ENCODE results near the gene AK3.
"Not testable (repeated sequence)": the region's sequence is repeated elsewhere in the genome, so short reads cannot be mapped to it uniquely, and the experiment has no call there.

AK3 gene

DNA sequence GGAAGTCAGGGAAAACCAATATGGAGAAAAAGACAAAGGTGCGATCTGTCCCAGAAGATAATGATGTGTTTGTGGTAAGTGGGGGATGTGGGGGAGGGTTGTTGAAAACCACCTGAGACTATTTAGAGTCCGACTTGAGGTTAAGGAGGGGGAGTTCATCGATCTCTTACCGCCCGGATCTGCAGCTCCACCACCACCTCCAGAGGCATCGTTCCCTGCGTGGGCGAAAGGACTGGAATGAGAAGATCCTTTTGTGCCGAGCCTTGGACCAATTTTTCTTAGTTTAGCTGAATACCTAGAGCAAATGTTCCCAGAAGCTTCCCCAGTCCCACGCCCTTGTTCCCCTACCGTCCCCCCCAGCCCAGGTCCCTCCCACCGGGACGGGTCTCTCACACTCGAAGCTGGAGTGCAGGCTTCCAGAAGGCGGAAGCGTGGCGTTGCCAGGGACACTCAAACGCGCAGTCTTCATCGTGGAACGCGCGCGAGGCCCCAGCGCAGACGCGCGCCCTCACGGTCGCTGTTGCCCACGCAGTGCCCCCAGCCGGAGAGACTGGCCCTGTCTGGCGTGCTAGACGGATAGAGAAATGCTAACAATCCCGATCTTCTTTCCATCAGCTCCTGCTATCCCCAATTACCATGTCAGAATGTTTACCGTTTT, 74.8 kb downstream of the AK3 start, which contains the start of gene SPATA6L:
TSS of gene SPATA6L (minus strand) at position 439 of the 658 bp plus-strand sequence. CDS start at position 209, 230 bp downstream.
- Histone ChIP-seq H3K36me3 (ENCODE audit: control insufficient read depth, insufficient read depth, low read length) (no peaks in the 10 kb centered on the region), H3K9me3 (ENCODE audit: control insufficient read depth, low read length) (no peaks in the 10 kb centered on the region), H3K27ac (ENCODE audit: low read depth, low read length, severe bottlenecking) (no peak within 1 kb of the TSS), H3K4me1 (ENCODE audit: control insufficient read depth, insufficient read depth, low read length, poor library complexity, severe bottlenecking) (peaks cover 24% of the 10 kb centered on the region), H3K4me3 (ENCODE audit: extremely low read depth, insufficient read depth, low read length, poor library complexity, severe bottlenecking) (peak within 1 kb of the TSS; percentile 36)
- 6 to 8% methylated on average over 19 to 24 of the region's 36 CpGs for WGBS, 2 experiments (ENCODE audit: insufficient coverage in 2 of 2)

DNA sequence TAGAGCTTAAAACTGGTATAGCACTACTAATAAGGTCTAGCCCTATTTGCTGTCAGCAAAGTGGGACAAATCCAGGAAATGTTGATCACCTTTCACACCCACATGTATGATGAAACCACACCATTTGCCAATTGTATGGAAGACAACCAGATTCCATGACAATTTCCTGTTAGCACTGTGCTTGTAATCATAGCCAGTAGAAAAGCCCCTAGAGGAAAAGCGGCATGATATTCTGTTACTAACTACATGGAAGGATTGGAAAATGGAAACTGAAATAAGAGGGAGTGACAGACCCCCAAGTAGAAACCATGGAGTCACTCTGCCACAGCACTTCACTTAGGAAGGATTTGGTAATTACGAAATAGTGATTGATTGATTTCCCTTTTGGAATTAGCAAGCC, 75.6 kb downstream of the AK3 start:
- 100% methylated on average over 1 to 2 of the region's 2 CpGs for WGBS, 2 experiments (ENCODE audit: insufficient coverage in 2 of 2)
- Histone ChIP-seq H3K4me3 (ENCODE audit: extremely low read depth, insufficient read depth, low read length, poor library complexity, severe bottlenecking) (no peak overlapping the region), H3K9me3 (ENCODE audit: control insufficient read depth, low read length) (no peaks in the 10 kb centered on the region), H3K4me1 (ENCODE audit: control insufficient read depth, insufficient read depth, low read length, poor library complexity, severe bottlenecking) (peaks cover 24% of the 10 kb centered on the region), H3K36me3 (ENCODE audit: control insufficient read depth, insufficient read depth, low read length) (no peaks in the 10 kb centered on the region), H3K27ac (ENCODE audit: low read depth, low read length, severe bottlenecking) (no peak overlapping the region)

- no peaks in the 10 kb centered on the region for H3K36me3 ChIP-seq (ENCODE audit: control insufficient read depth, insufficient read depth, low read length)
- peaks cover 24% of the 10 kb centered on the region for H3K4me1 ChIP-seq (ENCODE audit: control insufficient read depth, insufficient read depth, low read length, poor library complexity, severe bottlenecking)
- H3K4me3 ChIP-seq (ENCODE audit: extremely low read depth, insufficient read depth, low read length, poor library complexity, severe bottlenecking): no peak overlapping the region
- H3K27ac ChIP-seq (ENCODE audit: low read depth, low read length, severe bottlenecking): no peak overlapping the region
- no peaks in the 10 kb centered on the region for H3K9me3 ChIP-seq (ENCODE audit: control insufficient read depth, low read length)
- 93 to 94% methylated on average over 1 to 3 of the region's 3 CpGs for WGBS, 2 experiments (ENCODE audit: insufficient coverage in 2 of 2)
Observed at GRCh38 chr9:4663956-4664355, 77.0 kb downstream of the AK3 start.

- no peak overlapping the region for H3K27ac ChIP-seq (ENCODE audit: low read depth, low read length, severe bottlenecking)
- 48 to 67% methylated on average over 9 to 12 of the region's 13 CpGs for WGBS, 2 experiments (ENCODE audit: insufficient coverage in 2 of 2)
- H3K9me3 ChIP-seq (ENCODE audit: control insufficient read depth, low read length): no peaks in the 10 kb centered on the region
- peak overlapping the region; percentile 70 for H3K4me3 ChIP-seq (ENCODE audit: extremely low read depth, insufficient read depth, low read length, poor library complexity, severe bottlenecking)
- H3K36me3 ChIP-seq (ENCODE audit: control insufficient read depth, insufficient read depth, low read length): no peaks in the 10 kb centered on the region
- H3K4me1 ChIP-seq (ENCODE audit: control insufficient read depth, insufficient read depth, low read length, poor library complexity, severe bottlenecking): peaks cover 24% of the 10 kb centered on the region
Observed at GRCh38 chr9:4662989-4663792, 77.8 kb downstream of the AK3 start.

- Histone ChIP-seq H3K27ac (ENCODE audit: low read depth, low read length, severe bottlenecking) (peak within 1 kb of the TSS; percentile 29), H3K9me3 (ENCODE audit: control insufficient read depth, low read length) (no peaks in the 10 kb centered on the region), H3K4me1 (ENCODE audit: control insufficient read depth, insufficient read depth, low read length, poor library complexity, severe bottlenecking) (peaks cover 24% of the 10 kb centered on the region), H3K36me3 (ENCODE audit: control insufficient read depth, insufficient read depth, low read length) (no peaks in the 10 kb centered on the region), H3K4me3 (ENCODE audit: extremely low read depth, insufficient read depth, low read length, poor library complexity, severe bottlenecking) (peak within 1 kb of the TSS; percentile 70)
- 2 to 3% methylated on average over 60 to 63 of the region's 70 CpGs for WGBS, 2 experiments (ENCODE audit: insufficient coverage in 2 of 2)
Observed at GRCh38 chr9:4662108-4662988, 78.7 kb downstream of the AK3 start, which contains the start of gene PLPP6. TSS of gene PLPP6 (plus strand) at chr9:4662294. CDS start at chr9:4662376, 82 bp downstream.

DNA sequence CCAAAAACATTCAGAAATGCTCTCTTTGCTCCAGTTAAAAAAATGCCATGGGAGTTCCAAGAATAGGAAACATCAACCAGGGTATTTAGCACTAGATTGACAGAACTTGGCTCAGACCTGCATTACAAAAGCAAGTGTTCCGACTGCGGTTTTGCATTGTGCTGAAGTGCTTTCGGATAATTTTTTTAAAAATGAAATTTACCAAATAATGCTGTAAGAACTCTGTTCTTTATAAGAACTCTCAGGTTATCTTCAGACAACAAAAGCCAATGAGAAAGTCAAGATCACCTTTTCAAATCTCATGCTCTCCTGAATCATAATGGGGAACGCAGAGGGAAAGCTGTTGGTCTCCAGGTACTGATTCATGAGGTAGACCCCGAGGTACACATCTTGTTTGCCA, 79.4 kb downstream of the AK3 start:
- Histone ChIP-seq H3K27ac (ENCODE audit: low read depth, low read length, severe bottlenecking) (peak overlapping the region; percentile 29), H3K36me3 (ENCODE audit: control insufficient read depth, insufficient read depth, low read length) (no peaks in the 10 kb centered on the region)

GRCh38 chr9:4661165-4661564, 79.8 kb downstream of the AK3 start:
- no peaks in the 10 kb centered on the region for H3K36me3 ChIP-seq (ENCODE audit: control insufficient read depth, insufficient read depth, low read length)
- H3K9me3 ChIP-seq (ENCODE audit: control insufficient read depth, low read length): no peaks in the 10 kb centered on the region
- no peak overlapping the region for H3K4me3 ChIP-seq (ENCODE audit: extremely low read depth, insufficient read depth, low read length, poor library complexity, severe bottlenecking)
- WGBS, 2 experiments (ENCODE audit: insufficient coverage in 2 of 2): 100% methylated on average over 1 of the region's 1 CpG; no CpG with 5 or more reads in 1 of the 2 experiments
- H3K4me1 ChIP-seq (ENCODE audit: control insufficient read depth, insufficient read depth, low read length, poor library complexity, severe bottlenecking): peaks cover 24% of the 10 kb centered on the region
- H3K27ac ChIP-seq (ENCODE audit: low read depth, low read length, severe bottlenecking): peak overlapping the region; percentile 29

More for the DNA sequence above, 79.4 kb downstream of the AK3 start:
- H3K4me1 ChIP-seq (ENCODE audit: control insufficient read depth, insufficient read depth, low read length, poor library complexity, severe bottlenecking): peaks cover 24% of the 10 kb centered on the region
- peak overlapping the region; percentile 70 for H3K4me3 ChIP-seq (ENCODE audit: extremely low read depth, insufficient read depth, low read length, poor library complexity, severe bottlenecking)
- no peaks in the 10 kb centered on the region for H3K9me3 ChIP-seq (ENCODE audit: control insufficient read depth, low read length)
- 31 to 32% methylated on average over 2 to 4 of the region's 5 CpGs for whole genome bisulfite sequencing, 2 experiments (ENCODE audit: insufficient coverage in 2 of 2)

GRCh38 chr9:4660665-4661064, 80.3 kb downstream of the AK3 start:
- H3K36me3 ChIP-seq (ENCODE audit: control insufficient read depth, insufficient read depth, low read length); H3K27ac ChIP-seq (ENCODE audit: low read depth, low read length, severe bottlenecking); H3K9me3 ChIP-seq (ENCODE audit: control insufficient read depth, low read length); H3K4me3 ChIP-seq (ENCODE audit: extremely low read depth, insufficient read depth, low read length, poor library complexity, severe bottlenecking): not testable (repeated sequence)
- H3K4me1 ChIP-seq (ENCODE audit: control insufficient read depth, insufficient read depth, low read length, poor library complexity, severe bottlenecking): peaks cover 23% of the 10 kb centered on the region
- no CpG with 5 or more reads among the region's 5 CpGs for WGBS, 2 experiments (ENCODE audit: insufficient coverage in 2 of 2)

Data from mesodermal cell (in vitro differentiated cells).